HepG2 (cell line): ENCODE data around the gene RGP1. TPM values are rescaled to one million over a fixed set of nuclear protein-coding genes. Genes with fewer than 3 reads are reported as not detected.

Experiments used
- ARID2 ChIP-seq: sonication (generic); formaldehyde crosslinking; IDR thresholded peaks from 2 replicates; pipeline ENCODE4 v1.8.1; 2022; ENCODE audit warnings: mild to moderate bottlenecking, missing genetic modification reagents, borderline replicate concordance
- CHCHD3 ChIP-seq: sonication (generic); formaldehyde crosslinking; IDR thresholded peaks from 2 replicates; pipeline ENCODE4 v1.8.0; 2022; ENCODE audit warnings: mild to moderate bottlenecking, missing genetic modification reagents, moderate library complexity
- EHMT2 ChIP-seq: fragments of 200-600 bp; sonication (generic); IDR thresholded peaks from 2 replicates; pipeline ENCODE4 v1.7.0; 2017; ENCODE audit warnings: antibody characterized with exemption, low read depth, low read length, borderline replicate concordance
- HES4 ChIP-seq: sonication (generic); formaldehyde crosslinking; IDR thresholded peaks from 2 replicates; pipeline ENCODE4 v1.9.0; 2021; ENCODE audit warnings: mild to moderate bottlenecking, missing genetic modification reagents, borderline replicate concordance
- LCORL ChIP-seq, 2 experiments: fragments of 450-650 bp in 1 of 2; sonication (generic) in 1 of 2; formaldehyde crosslinking in 1 of 2; IDR thresholded peaks; 2 replicates each; pipeline versions ENCODE4 v1.5.0 to v1.6.1; 2017 to 2020; ENCODE audit warnings: antibody characterized with exemption in 1 of 2, missing genetic modification reagents in 1 of 2
- NCOR1 ChIP-seq: fragments of 200-600 bp; sonication (generic); IDR thresholded peaks from 2 replicates; pipeline ENCODE4 v1.7.0; 2017; ENCODE audit warnings: antibody characterized with exemption, low read length, borderline replicate concordance
- NFIC ChIP-seq: IDR thresholded peaks from 2 replicates; pipeline ENCODE4 v1.6.1; 2012; ENCODE audit warnings: mild to moderate bottlenecking, low read length, inconsistent platforms
- POLR2A ChIP-seq, 2 experiments: IDR thresholded peaks; 2 replicates each; pipeline ENCODE4 v1.6.1; 2011; ENCODE audit warnings: low read depth in 2 of 2, low read length in 2 of 2, mild to moderate bottlenecking in 1 of 2, moderate library complexity in 1 of 2; ENCODE audit not compliant: insufficient read depth in 1 of 2
- SKI ChIP-seq: fragments of 450-650 bp; IDR thresholded peaks from one replicate; pipeline ENCODE4 v1.6.1; 2018; ENCODE audit warnings: mild to moderate bottlenecking; ENCODE audit not compliant: partially characterized antibody
- SSRP1 ChIP-seq: IDR thresholded peaks from 2 replicates; pipeline ENCODE4 v1.6.1; 2016; ENCODE audit warnings: control low read depth
- THYN1 ChIP-seq: sonication (generic); formaldehyde crosslinking; IDR thresholded peaks from 2 replicates; pipeline ENCODE4 v1.8.1; 2023; ENCODE audit warnings: low read depth, mild to moderate bottlenecking, moderate library complexity, missing genetic modification reagents, borderline replicate concordance
- TRIM24 ChIP-seq: sonication (generic); formaldehyde crosslinking; IDR thresholded peaks from 2 replicates; pipeline ENCODE4 v1.8.0; 2022; ENCODE audit warnings: mild to moderate bottlenecking, missing genetic modification reagents
- ZBTB7A ChIP-seq: sonication (generic); formaldehyde crosslinking; IDR thresholded peaks from 2 replicates; pipeline ENCODE4 v1.8.0; 2022; ENCODE audit warnings: mild to moderate bottlenecking, missing genetic modification reagents
- ZFAT ChIP-seq: sonication (generic); formaldehyde crosslinking; conservative IDR thresholded peaks from 2 replicates; pipeline ENCODE4 v1.8.1; 2023; ENCODE audit warnings: missing genetic modification reagents, inconsistent platforms
- ZNF101 ChIP-seq: sonication (generic); formaldehyde crosslinking; IDR thresholded peaks from 2 replicates; pipeline ENCODE4 v1.4.0; 2020; ENCODE audit warnings: mild to moderate bottlenecking, low read depth, missing genetic modification reagents, borderline replicate concordance
- ZNF20 ChIP-seq: sonication (generic); formaldehyde crosslinking; IDR thresholded peaks from 2 replicates; pipeline ENCODE4 v1.4.0; 2020; ENCODE audit warnings: mild to moderate bottlenecking, moderate library complexity, missing genetic modification reagents
- ZNF253 ChIP-seq: sonication (generic); formaldehyde crosslinking; IDR thresholded peaks from 2 replicates; pipeline ENCODE4 v1.8.0; 2022; ENCODE audit warnings: mild to moderate bottlenecking, missing genetic modification reagents, borderline replicate concordance
- ZNF263 ChIP-seq: sonication (generic); formaldehyde crosslinking; IDR thresholded peaks from 2 replicates; pipeline ENCODE4 v1.4.0; 2020; ENCODE audit warnings: missing genetic modification reagents
- ZNF615 ChIP-seq: sonication (generic); formaldehyde crosslinking; IDR thresholded peaks from 2 replicates; pipeline ENCODE4 v1.5.0; 2020; ENCODE audit warnings: mild to moderate bottlenecking, missing genetic modification reagents, borderline replicate concordance
- polyA plus RNA-seq, 8 experiments: library from polyadenylated mRNA; depleted of rRNA in 3 of 8; stranded (reverse) in 7 of 8; unstranded in 1 of 8; fragments of >200 nt; fragmentation: Illumina TruSeq in 4 of 8; extraction: Trizol in 4 of 8; gene quantifications; 2 replicates each; pipeline versions ENCODE4 v1.2.1 to v1.2.3, GENCODE V29; 2011 to 2016; ENCODE audit warnings: low read depth in 4 of 8, missing spikeins in 1 of 8, mixed read lengths in 1 of 8; ENCODE audit not compliant: insufficient read depth in 1 of 8
- total RNA-seq, 5 experiments: library from RNA; depleted of rRNA; stranded (reverse); fragments of >200 nt; fragmentation: Illumina TruSeq; extraction: Trizol; gene quantifications; 2 replicates each; pipeline ENCODE4 v1.2.3, GENCODE V29; 2016; ENCODE audit warnings: low read depth in 1 of 5
- TF ChIP-seq, protein P1 (sequence below): sonication (generic); formaldehyde crosslinking; IDR thresholded peaks from 2 replicates; pipeline ENCODE4 v1.4.0; 2020; ENCODE audit warnings: missing genetic modification reagents
- TF ChIP-seq, protein P2 (sequence below): sonication (generic); formaldehyde crosslinking; IDR thresholded peaks from 2 replicates; pipeline ENCODE4 v1.5.0; 2020; ENCODE audit warnings: mild to moderate bottlenecking, missing genetic modification reagents
- TF ChIP-seq, protein P3 (sequence below): conservative IDR thresholded peaks from 2 replicates; pipeline ENCODE4 v1.6.1; 2018; ENCODE audit warnings: missing genetic modification reagents
- TF ChIP-seq, protein P4 (sequence below): IDR thresholded peaks from 2 replicates; pipeline ENCODE4 v1.6.1; 2016; ENCODE audit warnings: control low read depth
- TF ChIP-seq, protein P5 (sequence below): sonication (generic); formaldehyde crosslinking; IDR thresholded peaks from 2 replicates; pipeline ENCODE4 v1.8.1; 2023; ENCODE audit warnings: missing genetic modification reagents, mild to moderate bottlenecking, borderline replicate concordance

RGP1 gene
- total and polyA plus RNA-seq, 2 of the 13 experiments (the other 11 are each of a cell fraction or from before 2014, with no cell fraction given) = 12.7 to 21.0 TPM

DNA sequence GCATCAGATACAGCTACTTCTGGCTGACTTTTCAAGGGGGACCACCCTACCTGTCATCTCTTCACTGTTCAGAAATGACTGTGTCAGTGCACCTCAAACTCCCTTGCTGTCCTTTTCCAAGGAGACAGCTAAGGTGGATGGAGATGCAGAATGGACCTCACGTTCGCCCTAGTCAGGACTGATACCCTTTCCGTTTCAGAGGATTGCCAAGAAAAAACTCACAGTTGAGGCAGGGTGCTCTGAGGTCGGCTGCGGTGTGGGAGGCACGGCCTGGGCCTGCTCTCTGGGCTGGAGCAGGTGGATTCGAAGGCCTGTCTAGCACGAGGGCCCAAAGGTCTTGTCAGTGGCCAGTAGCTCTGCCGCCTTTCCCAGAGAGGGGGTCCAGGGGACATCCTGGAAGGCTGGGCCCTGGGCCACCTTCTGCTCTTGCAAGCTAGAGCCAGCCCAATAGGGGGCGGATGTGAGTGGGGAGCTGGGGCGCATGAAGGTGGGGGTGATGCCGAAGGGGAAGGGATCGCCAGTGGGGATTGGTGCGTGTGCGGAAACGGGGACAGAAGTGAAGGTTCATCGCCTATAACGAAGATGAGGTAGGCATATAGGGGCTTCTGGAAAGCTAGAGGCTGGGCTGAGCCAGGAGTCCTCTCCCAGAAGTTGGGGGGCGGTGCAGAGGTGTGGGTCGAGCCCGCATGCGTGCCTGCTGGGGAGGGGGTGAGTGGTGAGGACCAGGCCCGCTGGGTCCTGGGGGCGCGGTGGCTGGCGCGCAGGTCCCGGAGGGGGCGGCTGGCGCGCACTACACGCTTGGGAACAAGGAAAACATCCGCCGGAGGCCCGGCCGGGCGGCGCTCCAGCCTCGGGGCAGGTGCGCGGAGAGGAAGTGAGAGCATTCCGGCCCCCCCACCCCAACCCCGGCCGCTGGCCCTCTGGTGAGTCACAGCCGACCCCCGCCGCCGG, 7.5 kb downstream of the RGP1 start (continued):
- TF ChIP-seq LCORL (IDR thresholded peaks at IDR 0.05) (no peak), LCORL (CRISPR knock-in tag; IDR thresholded peaks at IDR 0.05) (peak; percentile 57), EHMT2 (no peak), HES4 (CRISPR knock-in tag) (no peak), ZBTB7A (peak; percentile 19; the same call in 1 of the 2 replicates), ZFAT (CRISPR knock-in tag) (no peak; the same call in 1 of the 2 replicates), SSRP1 (no peak), CHCHD3 (CRISPR knock-in tag) (no peak), ZNF101 (CRISPR knock-in tag) (no peak), ARID2 (CRISPR knock-in tag) (0 out of 2 replicates have a peak, but pooled peaks have one; percentile 37), SKI (no peak), ZNF253 (CRISPR knock-in tag) (no peak), NFIC (no peak), ZNF263 (CRISPR knock-in tag) (no peak), POLR2A (IDR thresholded peaks at IDR 0.05; ENCODE audit: insufficient read depth in 1 of 2, low read depth in 2 of 2, low read length in 2 of 2) (peak in 1 of 2 experiments; percentile 56; a peak in 3 of 4 replicates), NCOR1 (no peak), ZNF20 (CRISPR knock-in tag) (0 out of 2 replicates have a peak, but pooled peaks have one; percentile 41), TRIM24 (CRISPR knock-in tag) (no peak), ZNF615 (CRISPR knock-in tag) (peak; percentile 76; the same call in 1 of the 2 replicates), THYN1 (no peak)
- TF ChIP-seq, protein P1, sequence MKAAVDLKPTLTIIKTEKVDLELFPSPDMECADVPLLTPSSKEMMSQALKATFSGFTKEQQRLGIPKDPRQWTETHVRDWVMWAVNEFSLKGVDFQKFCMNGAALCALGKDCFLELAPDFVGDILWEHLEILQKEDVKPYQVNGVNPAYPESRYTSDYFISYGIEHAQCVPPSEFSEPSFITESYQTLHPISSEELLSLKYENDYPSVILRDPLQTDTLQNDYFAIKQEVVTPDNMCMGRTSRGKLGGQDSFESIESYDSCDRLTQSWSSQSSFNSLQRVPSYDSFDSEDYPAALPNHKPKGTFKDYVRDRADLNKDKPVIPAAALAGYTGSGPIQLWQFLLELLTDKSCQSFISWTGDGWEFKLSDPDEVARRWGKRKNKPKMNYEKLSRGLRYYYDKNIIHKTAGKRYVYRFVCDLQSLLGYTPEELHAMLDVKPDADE (CRISPR knock-in tag) = 0 out of 2 replicates have a peak, but pooled peaks have one; percentile 72
- TF ChIP-seq, protein P2, sequence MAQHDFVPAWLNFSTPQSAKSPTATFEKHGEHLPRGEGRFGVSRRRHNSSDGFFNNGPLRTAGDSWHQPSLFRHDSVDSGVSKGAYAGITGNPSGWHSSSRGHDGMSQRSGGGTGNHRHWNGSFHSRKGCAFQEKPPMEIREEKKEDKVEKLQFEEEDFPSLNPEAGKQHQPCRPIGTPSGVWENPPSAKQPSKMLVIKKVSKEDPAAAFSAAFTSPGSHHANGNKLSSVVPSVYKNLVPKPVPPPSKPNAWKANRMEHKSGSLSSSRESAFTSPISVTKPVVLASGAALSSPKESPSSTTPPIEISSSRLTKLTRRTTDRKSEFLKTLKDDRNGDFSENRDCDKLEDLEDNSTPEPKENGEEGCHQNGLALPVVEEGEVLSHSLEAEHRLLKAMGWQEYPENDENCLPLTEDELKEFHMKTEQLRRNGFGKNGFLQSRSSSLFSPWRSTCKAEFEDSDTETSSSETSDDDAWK (CRISPR knock-in tag) = no peak
- TF ChIP-seq, protein P3, sequence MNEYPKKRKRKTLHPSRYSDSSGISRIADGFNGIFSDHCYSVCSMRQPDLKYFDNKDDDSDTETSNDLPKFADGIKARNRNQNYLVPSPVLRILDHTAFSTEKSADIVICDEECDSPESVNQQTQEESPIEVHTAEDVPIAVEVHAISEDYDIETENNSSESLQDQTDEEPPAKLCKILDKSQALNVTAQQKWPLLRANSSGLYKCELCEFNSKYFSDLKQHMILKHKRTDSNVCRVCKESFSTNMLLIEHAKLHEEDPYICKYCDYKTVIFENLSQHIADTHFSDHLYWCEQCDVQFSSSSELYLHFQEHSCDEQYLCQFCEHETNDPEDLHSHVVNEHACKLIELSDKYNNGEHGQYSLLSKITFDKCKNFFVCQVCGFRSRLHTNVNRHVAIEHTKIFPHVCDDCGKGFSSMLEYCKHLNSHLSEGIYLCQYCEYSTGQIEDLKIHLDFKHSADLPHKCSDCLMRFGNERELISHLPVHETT (CRISPR knock-in tag) = peak; percentile 57
- TF ChIP-seq, protein P4, sequence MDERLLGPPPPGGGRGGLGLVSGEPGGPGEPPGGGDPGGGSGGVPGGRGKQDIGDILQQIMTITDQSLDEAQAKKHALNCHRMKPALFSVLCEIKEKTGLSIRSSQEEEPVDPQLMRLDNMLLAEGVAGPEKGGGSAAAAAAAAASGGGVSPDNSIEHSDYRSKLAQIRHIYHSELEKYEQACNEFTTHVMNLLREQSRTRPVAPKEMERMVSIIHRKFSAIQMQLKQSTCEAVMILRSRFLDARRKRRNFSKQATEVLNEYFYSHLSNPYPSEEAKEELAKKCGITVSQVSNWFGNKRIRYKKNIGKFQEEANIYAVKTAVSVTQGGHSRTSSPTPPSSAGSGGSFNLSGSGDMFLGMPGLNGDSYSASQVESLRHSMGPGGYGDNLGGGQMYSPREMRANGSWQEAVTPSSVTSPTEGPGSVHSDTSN (CRISPR knock-in tag) = no peak
- TF ChIP-seq, protein P5, sequence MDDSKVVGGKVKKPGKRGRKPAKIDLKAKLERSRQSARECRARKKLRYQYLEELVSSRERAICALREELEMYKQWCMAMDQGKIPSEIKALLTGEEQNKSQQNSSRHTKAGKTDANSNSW (CRISPR knock-in tag) = no peak; the same call in 1 of the 2 replicates
